GM18867 (cell line): ENCODE results near the gene SHLD2.
"Not testable (repeated sequence)": the region's sequence is repeated elsewhere in the genome, so short reads cannot be mapped to it uniquely, and the experiment has no call there.

Experiments used
- ATAC-seq: cut with Tn5 transposase; IDR thresholded peaks from one replicate; pipeline ENCODE4 v1.9.1; 2021; ENCODE audit warnings: mild to moderate bottlenecking, moderate library complexity; ENCODE audit not compliant: unreplicated experiment

Gene SHLD2

DNA sequence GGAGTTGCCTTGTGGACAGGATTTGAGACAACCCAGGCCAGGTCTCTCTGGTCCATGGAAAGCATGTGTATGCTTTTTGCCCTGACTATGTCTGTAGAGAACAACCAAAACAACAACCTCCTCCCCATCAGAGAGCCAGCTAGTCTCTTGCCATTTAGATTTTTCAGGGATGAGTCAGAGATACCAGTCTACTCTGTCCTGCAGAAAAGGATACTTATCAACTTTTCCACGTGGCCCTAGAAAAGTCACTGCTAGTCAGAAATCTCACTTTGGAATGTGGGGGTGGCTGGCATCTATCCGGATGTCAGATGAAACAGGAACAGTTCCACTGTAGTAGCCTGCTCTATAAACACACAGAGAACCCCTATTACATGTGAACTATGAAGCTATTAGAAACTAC is 116.8 kb downstream of the SHLD2 start:
- ATAC-seq: not testable (repeated sequence)

DNA sequence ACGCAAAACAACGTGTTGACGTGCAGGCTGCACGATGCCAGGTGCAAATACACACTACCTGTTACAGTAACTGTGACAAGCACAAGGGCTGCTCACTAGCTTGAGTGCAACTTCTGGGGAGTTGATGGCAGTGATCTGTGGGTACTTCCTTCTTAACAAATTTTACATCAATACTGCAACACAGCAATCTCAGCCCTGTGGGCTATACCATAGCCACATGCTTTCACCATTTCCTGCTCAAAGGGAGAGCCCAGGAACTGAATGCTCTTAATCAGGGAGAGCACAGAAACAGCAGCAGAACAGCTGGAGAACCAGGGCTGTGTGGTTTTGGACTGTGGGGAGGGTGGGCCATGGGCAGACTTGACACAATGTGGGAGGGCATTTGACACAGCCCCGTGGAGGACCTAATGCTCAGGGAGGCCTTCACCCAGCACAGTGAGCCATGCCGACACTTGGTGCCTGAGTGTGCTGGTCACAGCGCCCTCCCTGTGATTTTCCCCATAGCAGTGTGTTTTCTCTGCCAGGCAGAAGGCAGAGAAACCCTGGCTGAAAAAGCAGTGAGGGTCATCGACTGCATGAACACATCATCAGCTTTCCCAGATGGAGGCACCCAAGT is 118.3 kb downstream of the SHLD2 start:
- ATAC-seq: not testable (repeated sequence)

DNA sequence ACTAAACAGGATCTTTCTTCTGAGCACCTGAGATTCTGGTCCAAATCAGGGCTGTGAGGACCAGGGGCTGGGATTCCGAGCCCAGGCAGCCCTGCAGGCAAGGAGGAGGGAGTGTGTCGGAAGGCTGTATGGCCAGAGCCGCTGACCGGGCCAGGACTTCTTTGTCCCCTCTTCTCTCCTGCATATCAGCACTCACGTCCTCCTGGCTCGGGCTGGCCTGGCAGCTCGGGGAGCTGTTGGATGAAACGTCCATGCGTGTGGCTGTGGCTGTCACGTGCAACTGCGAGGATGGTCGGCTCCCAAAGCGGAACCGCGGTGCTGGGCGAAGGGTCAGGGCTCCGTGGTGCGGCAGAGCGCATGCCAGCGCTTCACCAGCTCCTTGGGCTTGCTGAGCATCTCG is 118.8 kb downstream of the SHLD2 start:
- not testable (repeated sequence) for ATAC-seq

DNA sequence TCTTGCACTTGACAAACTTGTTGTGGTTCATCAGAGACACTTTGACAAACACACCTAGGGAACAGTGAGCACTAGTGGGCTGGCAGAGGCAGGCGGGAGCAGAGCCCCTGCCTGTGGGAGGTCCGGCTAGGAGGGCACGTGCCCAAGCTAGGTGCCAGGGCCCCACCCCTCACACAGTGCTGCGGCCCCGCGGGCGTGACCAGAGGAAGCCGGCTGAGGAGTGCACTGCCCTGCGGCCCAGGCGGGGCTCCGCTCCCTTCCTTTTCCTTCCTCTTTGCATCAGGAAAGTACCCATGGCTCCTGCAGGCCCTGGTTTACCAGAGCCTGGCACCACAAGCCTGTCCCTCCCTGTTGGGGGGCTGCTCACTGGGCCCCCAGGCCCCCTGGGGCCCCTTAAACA is 121.1 kb downstream of the SHLD2 start:
- ATAC-seq: not testable (repeated sequence)

DNA sequence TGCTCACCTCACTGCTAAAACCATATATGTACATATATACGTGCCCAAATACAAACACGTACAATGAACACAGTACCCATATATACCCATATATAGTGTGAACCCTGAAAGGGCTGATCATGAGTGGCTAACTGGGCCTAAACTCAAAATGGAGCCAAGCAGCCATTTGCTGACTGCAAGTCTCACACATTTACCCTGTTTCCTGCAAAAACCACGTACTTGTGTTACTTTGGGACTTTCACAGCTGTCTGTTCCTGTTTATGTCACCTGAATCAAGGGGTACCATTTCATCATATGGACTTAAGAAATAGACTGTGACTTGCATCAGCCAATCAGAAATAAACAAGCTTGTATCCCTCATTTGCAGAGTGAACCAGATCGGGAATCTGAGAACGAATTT is 124.4 kb downstream of the SHLD2 start:
- not testable (repeated sequence) for ATAC-seq

DNA sequence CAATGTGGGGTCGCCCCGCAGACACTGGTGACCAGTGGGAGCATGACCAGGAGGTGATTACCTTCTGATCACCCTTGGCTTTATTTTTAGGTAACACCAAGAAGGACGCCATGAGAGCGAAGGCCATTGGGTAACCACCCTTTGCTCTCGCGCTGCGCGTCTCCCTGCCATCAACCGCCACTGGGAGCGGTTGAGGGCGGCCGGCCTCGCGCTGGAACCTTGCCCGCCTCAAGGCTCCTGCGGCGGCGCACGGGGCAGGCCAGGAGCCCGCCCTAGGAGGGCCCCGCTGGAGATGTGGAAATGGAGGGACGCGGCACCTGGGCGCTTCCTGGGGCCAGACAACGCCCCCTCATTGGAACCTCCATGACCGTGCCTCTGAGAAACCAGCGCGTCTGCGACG is 127.8 kb downstream of the SHLD2 start:
- not testable (repeated sequence) for ATAC-seq

DNA sequence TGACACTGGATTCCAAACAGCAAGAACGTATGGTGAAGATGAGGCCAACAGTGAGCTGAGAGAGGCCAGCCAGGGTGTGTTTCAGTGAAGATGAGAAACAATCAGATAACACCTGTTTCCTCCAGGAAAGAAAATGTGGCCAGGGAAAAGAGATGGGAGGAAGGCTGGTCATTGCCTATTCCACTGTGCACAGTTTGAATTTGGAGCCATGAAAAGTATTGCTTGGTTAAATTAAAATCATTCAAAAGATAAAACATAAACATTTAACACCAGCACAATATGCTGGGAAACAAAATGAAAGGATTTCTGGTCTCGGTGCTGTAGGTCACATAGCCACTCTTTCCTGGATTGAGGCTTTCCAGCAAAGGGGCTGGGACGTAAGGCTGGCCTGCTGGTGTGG is 130.1 kb downstream of the SHLD2 start, which contains the start of gene NUTM2A:
Gene NUTM2A (plus strand): TSS at position 301 of the 400 bp plus-strand sequence. CDS start 383 bp downstream, outside the sequence.
- ATAC-seq: not testable (repeated sequence)

DNA sequence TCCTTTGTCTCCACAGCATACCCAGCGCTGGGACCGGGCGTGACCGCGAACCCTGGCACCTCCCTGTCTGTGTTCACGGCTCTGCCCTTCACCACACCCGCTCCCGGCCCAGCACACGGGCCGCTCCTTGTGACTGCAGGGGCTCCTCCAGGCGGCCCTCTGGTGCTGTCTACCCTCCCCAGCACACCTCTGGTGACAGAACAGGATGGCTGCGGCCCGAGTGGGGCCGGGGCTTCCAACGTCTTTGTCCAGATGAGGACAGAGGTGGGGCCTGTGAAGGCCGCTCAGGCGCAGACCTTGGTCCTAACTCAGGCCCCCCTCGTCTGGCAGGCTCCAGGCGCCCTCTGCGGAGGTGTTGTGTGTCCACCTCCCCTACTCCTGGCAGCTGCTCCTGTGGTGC is 133.2 kb downstream of the SHLD2 start:
- not testable (repeated sequence) for ATAC-seq

DNA sequence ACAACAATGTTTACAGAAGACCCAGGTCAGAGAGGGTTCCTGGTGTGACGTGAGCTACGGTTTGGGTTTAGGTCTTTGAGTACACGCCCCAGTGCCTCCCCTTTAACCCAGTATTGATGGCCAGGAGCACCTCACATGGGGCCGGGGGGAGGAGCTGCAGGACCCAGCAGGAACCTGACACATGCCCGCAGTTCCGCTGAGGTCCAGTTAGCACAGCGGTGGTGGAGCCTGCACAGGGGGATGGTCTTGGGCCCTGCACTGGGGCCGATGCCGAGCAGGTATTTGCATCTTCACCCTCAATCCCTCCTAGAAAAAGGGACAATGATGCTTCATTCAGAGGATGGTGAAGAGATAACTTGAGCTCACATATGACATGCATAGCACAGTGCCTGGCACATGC is 134.2 kb downstream of the SHLD2 start:
- not testable (repeated sequence) for ATAC-seq

DNA sequence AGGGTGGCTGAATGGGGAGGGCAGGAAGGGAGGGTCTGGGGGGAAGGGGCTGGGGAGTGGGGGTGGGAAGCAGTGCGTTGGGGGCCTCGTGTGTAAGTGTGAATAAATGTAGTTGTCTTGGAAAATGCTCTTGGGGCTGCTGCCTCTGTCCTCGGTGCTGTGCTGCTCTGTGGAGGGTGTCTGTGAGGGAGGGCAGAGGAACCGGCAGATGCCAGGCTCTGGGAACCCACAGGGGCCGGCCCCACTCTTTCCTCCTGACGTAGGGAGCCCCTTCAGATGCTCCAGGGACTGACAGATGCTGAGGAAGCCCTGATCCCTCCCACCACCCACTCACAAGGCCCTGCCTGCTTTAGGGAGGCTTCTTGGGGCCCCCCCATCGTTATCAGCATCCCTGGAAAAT is 139.8 kb downstream of the SHLD2 start:
- not testable (repeated sequence) for ATAC-seq

DNA sequence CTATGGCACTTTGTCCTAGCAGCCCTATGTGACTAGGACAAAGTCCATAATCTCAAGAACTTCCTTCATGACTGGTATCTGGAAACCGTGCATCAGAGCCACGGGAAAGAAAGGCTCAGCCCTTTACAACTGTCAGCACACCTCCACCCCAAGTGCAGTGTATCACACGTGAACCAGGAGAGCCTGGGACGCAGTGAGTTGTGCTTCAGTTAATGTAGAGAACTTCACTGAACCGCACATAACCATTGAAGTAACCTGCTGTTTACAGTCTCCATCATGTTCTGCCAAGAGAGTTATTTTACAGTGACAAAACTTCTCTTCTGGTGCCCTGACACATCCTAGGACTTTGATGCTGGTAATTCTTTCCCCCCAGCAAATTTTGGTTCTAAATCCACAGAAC is 142.2 kb downstream of the SHLD2 start:
- ATAC-seq: not testable (repeated sequence)

DNA sequence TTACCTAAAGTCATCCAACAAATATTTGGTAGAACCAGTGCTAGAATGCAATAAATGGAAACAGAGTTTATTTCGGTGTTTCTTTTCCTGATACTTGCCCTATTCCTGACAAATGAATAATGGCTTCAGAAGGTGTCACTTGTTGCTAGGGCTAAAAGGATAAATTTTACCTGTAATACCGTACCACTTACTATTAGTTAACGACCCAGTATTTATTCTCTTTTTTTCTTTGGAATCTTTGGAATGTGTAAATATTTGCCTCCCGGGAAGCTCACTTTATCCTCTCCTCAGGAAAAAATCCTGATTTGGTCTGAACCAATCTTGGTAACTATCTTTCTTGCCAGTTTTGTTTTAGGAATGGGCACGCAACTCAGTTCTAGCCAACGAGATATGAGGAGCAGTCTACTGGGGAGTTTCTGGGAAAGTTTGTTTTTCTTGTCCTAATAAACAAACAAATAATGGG is 144.4 kb downstream of the SHLD2 start:
- ATAC-seq: not testable (repeated sequence)
